Testis (tissue), 3 donors: ENCODE results near the gene DLX2. TPM values are rescaled to one million over a fixed set of nuclear protein-coding genes. Genes with fewer than 3 reads are reported as not detected.
"Not testable (repeated sequence)": the region's sequence is repeated elsewhere in the genome, so short reads cannot be mapped to it uniquely, and the experiment has no call there.

ENCODE experiments used
- DNase-seq: peaks from one replicate; pipeline ENCODE4 v3.0.0-alpha.2; 2019
- H3K27ac ChIP-seq, 2 donors: fragments of 200-600 bp; sonication (generic); one replicate each; pipeline ENCODE4 v1.5.1; 2019
- H3K27me3 ChIP-seq: fragments of 200-600 bp; sonication (generic); one replicate; pipeline ENCODE4 v1.5.1; 2019
- H3K36me3 ChIP-seq: fragments of 200-600 bp; sonication (generic); one replicate; pipeline ENCODE4 v1.5.1; 2017; ENCODE audit warnings: low read depth; ENCODE audit errors: missing control alignments
- H3K4me1 ChIP-seq: fragments of 200-600 bp; sonication (generic); one replicate; pipeline ENCODE4 v1.5.1; 2019
- H3K4me3 ChIP-seq, 2 donors: fragments of 200-600 bp; sonication (generic); one replicate each; pipeline ENCODE4 v1.5.1; 2017 to 2019
- H3K9me3 ChIP-seq: fragments of 200-600 bp; sonication (generic); one replicate; pipeline ENCODE4 v1.5.1; 2017
- CTCF ChIP-seq, 3 experiments: fragments of 450-650 bp in 2 of 3; fragments of 200-600 bp in 1 of 3; sonication (generic) in 1 of 3; IDR thresholded peaks; one replicate each; pipeline ENCODE4 v1.5.1; 2016 to 2019; ENCODE audit warnings: antibody characterized with exemption in 3 of 3, mild to moderate bottlenecking in 2 of 3, moderate library complexity in 1 of 3
- POLR2A ChIP-seq: fragments of 450-650 bp; IDR thresholded peaks from one replicate; pipeline ENCODE4 v1.6.1; 2017; ENCODE audit warnings: antibody characterized with exemption, mild to moderate bottlenecking, moderate library complexity
- WGBS, 2 donors: methylation state at CpG; one replicate each; pipeline ENCODE4 v1.1.5; 2018; 5-methylcytosine and 5-hydroxymethylcytosine counted together
- intact Hi-C: fragments of 100-400 bp; cut with DNase I; formaldehyde crosslinking; loops from one replicate; pipeline ENCODE4 v1.15.1; 2023; ENCODE audit warnings: low total_unique reads
- polyA plus RNA-seq: library from polyadenylated mRNA; stranded (reverse); fragments of 350-450 nt; fragmentation: Illumina TruSeq; extraction: RNeasy Lipid Tissue Mini Kit (QIAGEN cat#74804); gene quantifications from one replicate; pipeline ENCODE4 v1.2.3, GENCODE V29; 2014; ENCODE audit warnings: low read depth, low replicate concordance; ENCODE audit not compliant: insufficient read depth
- total RNA-seq, 2 donors: library from RNA; depleted of rRNA; stranded (reverse); fragments of >200 nt; gene quantifications; one replicate each; pipeline ENCODE4 v1.2.3, GENCODE V29; 2016

DLX2 gene
- total and polyA plus RNA-seq, 3 donors from 2014 or later, result 0.29 to 1.1 (median 0.99) TPM

- H3K4me3 ChIP-seq, result no peak overlapping the region
- TF ChIP-seq CTCF (IDR thresholded peaks at IDR 0.05) (no peak), POLR2A (no peak)
- no peak for DNase-seq
- no peaks in the 10 kb centered on the region for H3K27me3 ChIP-seq
- H3K4me1 ChIP-seq, result no peaks in the 10 kb centered on the region
- H3K36me3 ChIP-seq, result no peaks in the 10 kb centered on the region
- H3K9me3 ChIP-seq, result no peaks in the 10 kb centered on the region
- 89 to 93% methylated on average over 4 of the region's 4 CpGs for WGBS, 2 donors
- H3K27ac ChIP-seq, result no peak overlapping the region
- intact Hi-C loops, result no loop called here
Measured at GRCh38 chr2:172066394-172066886, 36.3 kb downstream of the DLX2 start.

- intact Hi-C loops, result no loop called here
- H3K27ac ChIP-seq, result no peak overlapping the region
- no peaks in the 10 kb centered on the region for H3K4me1 ChIP-seq
- no peak overlapping the region for H3K4me3 ChIP-seq
- H3K36me3 ChIP-seq, result no peaks in the 10 kb centered on the region
- no peaks in the 10 kb centered on the region for H3K27me3 ChIP-seq
- H3K9me3 ChIP-seq, result no peaks in the 10 kb centered on the region
- DNase-seq, result no peak
- TF ChIP-seq POLR2A (no peak), CTCF (IDR thresholded peaks at IDR 0.05) (no peak)
- 79 to 80% methylated on average over 4 of the region's 4 CpGs for WGBS, 2 donors
Measured at GRCh38 chr2:172065111-172065510, 37.6 kb downstream of the DLX2 start.

GRCh38 chr2:172063446-172063845, 39.3 kb downstream of the DLX2 start:
- WGBS, 2 donors, result 90 to 94% methylated on average over 9 of the region's 9 CpGs
- H3K27ac ChIP-seq, result no peak overlapping the region
- no peak for DNase-seq
- intact Hi-C loops, result no loop called here
- H3K4me1 ChIP-seq, result no peaks in the 10 kb centered on the region
- no peaks in the 10 kb centered on the region for H3K36me3 ChIP-seq
- H3K27me3 ChIP-seq, result no peaks in the 10 kb centered on the region
- H3K9me3 ChIP-seq, result no peaks in the 10 kb centered on the region
- TF ChIP-seq POLR2A (no peak), CTCF (IDR thresholded peaks at IDR 0.05) (no peak)
- H3K4me3 ChIP-seq, result no peak overlapping the region

GRCh38 chr2:172062402-172063004, 40.2 kb downstream of the DLX2 start:
- Histone ChIP-seq H3K27ac (no peak overlapping the region), H3K36me3 (no peaks in the 10 kb centered on the region), H3K4me1 (no peaks in the 10 kb centered on the region), H3K9me3 (no peaks in the 10 kb centered on the region), H3K27me3 (no peaks in the 10 kb centered on the region), H3K4me3 (no peak overlapping the region)
- DNase-seq, result no peak
- TF ChIP-seq POLR2A (no peak), CTCF (IDR thresholded peaks at IDR 0.05) (no peak)
- 78 to 92% methylated on average over 1 of the region's 1 CpG for WGBS, 2 donors
- intact Hi-C loops, result no loop called here

- H3K27ac ChIP-seq, intact Hi-C loops, H3K4me3 ChIP-seq, H3K4me1 ChIP-seq, H3K27me3 ChIP-seq, H3K9me3 ChIP-seq, H3K36me3 ChIP-seq, DNase-seq: not testable (repeated sequence)
- WGBS, 2 donors, result 81 to 84% methylated on average over 5 of the region's 5 CpGs
Measured at GRCh38 chr2:172060118-172060517, 42.6 kb downstream of the DLX2 start.
